Measurements from ENCODE around the gene DOK1. TPM values are rescaled to one million over a fixed set of nuclear protein-coding genes. Genes with fewer than 3 reads are reported as not detected.

Gene DOK1
- total RNA-seq, 1 donor: 89.8 TPM

DNA sequence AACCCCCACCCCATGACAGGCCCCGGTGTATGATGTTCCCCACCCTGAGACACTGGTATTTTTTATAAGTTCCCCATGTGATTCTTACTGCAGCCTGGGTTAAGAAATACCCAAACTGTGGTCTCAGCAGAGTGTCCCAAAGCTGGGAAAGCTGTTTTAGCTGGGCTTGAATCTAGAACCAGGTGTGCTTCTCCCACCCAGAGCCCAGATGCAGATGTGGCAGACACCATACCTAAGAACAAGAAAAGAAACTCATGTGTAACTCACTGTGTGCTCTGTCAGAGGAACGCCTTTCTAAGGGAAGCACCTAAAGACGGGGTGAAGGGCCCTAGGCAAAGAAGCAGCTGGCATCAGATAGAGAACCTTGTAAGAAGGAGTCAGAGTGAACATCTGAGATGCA lies 23.9 kb downstream of the DOK1 start:
- no peak for DNase-seq (ENCODE audit: insufficient read length, low spot score, missing footprints)
- no peaks in the 10 kb centered on the region for H3K79me2 ChIP-seq (ENCODE audit: insufficient read depth, low read length)
- no peaks in the 10 kb centered on the region for H3K36me3 ChIP-seq (ENCODE audit: insufficient read depth, low read length)
- H4K20me1 ChIP-seq (ENCODE audit: insufficient read depth, low read length): no peaks in the 10 kb centered on the region
- no peak for TF ChIP-seq CTCF (IDR thresholded peaks at IDR 0.05; ENCODE audit: extremely low read depth, low read depth, low read length)
- H3K27me3 ChIP-seq (ENCODE audit: insufficient read depth, low read length): no peaks in the 10 kb centered on the region
- peaks cover 55% of the 10 kb centered on the region for H3K4me1 ChIP-seq (ENCODE audit: insufficient read depth, low read length)
- H3K4me2 ChIP-seq (ENCODE audit: insufficient read depth, low read length): no peak overlapping the region
- no peak overlapping the region for H2AFZ ChIP-seq (ENCODE audit: low read length)
- no peaks in the 10 kb centered on the region for H3K9me3 ChIP-seq (ENCODE audit: low read depth, low read length)
- H3K4me3 ChIP-seq (ENCODE audit: insufficient read depth, low read length): no peak overlapping the region
- H3K27ac ChIP-seq (ENCODE audit: low read depth, low read length): no peak overlapping the region

DNA sequence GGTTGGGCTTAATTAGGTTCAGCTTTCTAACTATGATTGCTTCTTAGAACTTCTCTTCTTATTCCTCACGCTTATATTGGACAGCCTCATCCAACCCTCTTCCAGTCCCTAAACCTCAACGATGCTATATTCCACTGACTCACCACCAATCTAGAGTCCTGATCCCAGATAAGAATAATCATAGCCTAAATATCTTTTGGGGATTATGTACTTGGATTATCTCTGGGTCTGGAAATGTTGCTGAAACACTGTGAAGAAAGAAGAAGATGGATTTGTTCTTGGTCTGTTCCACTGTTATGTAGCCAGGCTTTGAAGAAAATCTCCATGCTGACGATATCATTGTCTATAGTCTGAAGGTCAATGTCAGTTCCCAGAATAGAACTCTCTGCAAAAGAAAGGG lies 26.9 kb downstream of the DOK1 start:
- Histone ChIP-seq H3K79me2 (ENCODE audit: insufficient read depth, low read length) (no peaks in the 10 kb centered on the region), H3K36me3 (ENCODE audit: insufficient read depth, low read length) (no peaks in the 10 kb centered on the region), H3K27ac (ENCODE audit: low read depth, low read length) (no peak overlapping the region), H3K4me1 (ENCODE audit: insufficient read depth, low read length) (peaks cover 50% of the 10 kb centered on the region), H3K9me3 (ENCODE audit: low read depth, low read length) (no peaks in the 10 kb centered on the region), H3K4me3 (ENCODE audit: insufficient read depth, low read length) (no peak overlapping the region), H3K4me2 (ENCODE audit: insufficient read depth, low read length) (no peak overlapping the region), H4K20me1 (ENCODE audit: insufficient read depth, low read length) (no peaks in the 10 kb centered on the region), H2AFZ (ENCODE audit: low read length) (no peak overlapping the region), H3K27me3 (ENCODE audit: insufficient read depth, low read length) (no peaks in the 10 kb centered on the region)
- no peak for TF ChIP-seq CTCF (IDR thresholded peaks at IDR 0.05; ENCODE audit: extremely low read depth, low read depth, low read length)
- DNase-seq (ENCODE audit: insufficient read length, low spot score, missing footprints): no peak

DNA sequence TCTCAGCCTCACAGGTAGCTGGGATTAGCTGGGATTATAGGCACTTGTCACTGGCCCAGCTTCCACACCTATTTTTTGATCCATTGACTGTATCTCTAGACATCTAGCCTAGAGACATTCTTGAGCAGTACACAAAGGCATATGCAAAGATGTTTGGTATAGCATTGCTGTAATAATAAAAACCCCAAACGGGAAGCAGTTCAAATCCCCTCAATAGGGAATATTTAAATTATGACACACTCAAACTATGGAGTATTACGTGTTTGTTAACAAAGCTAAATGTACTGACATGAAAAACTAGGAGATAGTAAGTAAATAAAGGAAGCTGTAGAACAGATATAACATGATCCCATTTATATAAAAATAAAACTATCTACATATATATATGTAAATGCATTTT lies 27.7 kb downstream of the DOK1 start:
- Histone ChIP-seq H3K4me3 (ENCODE audit: insufficient read depth, low read length) (no peak overlapping the region), H3K36me3 (ENCODE audit: insufficient read depth, low read length) (no peaks in the 10 kb centered on the region), H3K4me1 (ENCODE audit: insufficient read depth, low read length) (peaks cover 43% of the 10 kb centered on the region), H3K27ac (ENCODE audit: low read depth, low read length) (no peak overlapping the region), H3K79me2 (ENCODE audit: insufficient read depth, low read length) (no peaks in the 10 kb centered on the region), H4K20me1 (ENCODE audit: insufficient read depth, low read length) (no peaks in the 10 kb centered on the region), H3K4me2 (ENCODE audit: insufficient read depth, low read length) (no peak overlapping the region), H3K9me3 (ENCODE audit: low read depth, low read length) (no peaks in the 10 kb centered on the region), H2AFZ (ENCODE audit: low read length) (no peak overlapping the region), H3K27me3 (ENCODE audit: insufficient read depth, low read length) (no peaks in the 10 kb centered on the region)
- DNase-seq (ENCODE audit: insufficient read length, low spot score, missing footprints): no peak
- TF ChIP-seq CTCF (IDR thresholded peaks at IDR 0.05; ENCODE audit: extremely low read depth, low read depth, low read length): no peak

DNA sequence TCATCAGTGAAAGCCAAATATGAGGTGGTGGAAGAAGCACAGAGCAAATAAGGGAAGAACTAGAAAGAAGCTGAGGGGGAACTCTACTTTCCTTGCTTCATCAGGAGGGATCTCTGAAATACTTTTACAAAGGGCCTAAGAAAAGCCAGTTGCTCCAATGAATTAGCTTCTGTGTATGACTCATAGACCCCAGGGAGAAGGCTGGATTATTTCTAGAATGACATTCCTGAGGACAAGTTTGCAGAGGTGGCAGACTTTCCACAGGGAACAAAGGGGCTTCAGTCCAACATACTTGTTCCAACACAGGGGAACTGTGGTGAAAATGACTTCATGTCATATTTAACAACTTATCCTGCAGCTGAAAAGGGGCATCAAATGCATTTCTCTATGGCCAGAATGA lies 29.0 kb downstream of the DOK1 start:
- no peak overlapping the region for H3K4me3 ChIP-seq (ENCODE audit: insufficient read depth, low read length)
- peaks cover 34% of the 10 kb centered on the region for H3K4me1 ChIP-seq (ENCODE audit: insufficient read depth, low read length)
- no peak overlapping the region for H2AFZ ChIP-seq (ENCODE audit: low read length)
- TF ChIP-seq CTCF (IDR thresholded peaks at IDR 0.05; ENCODE audit: extremely low read depth, low read depth, low read length): no peak
- no peaks in the 10 kb centered on the region for H3K36me3 ChIP-seq (ENCODE audit: insufficient read depth, low read length)
- no peaks in the 10 kb centered on the region for H4K20me1 ChIP-seq (ENCODE audit: insufficient read depth, low read length)
- H3K79me2 ChIP-seq (ENCODE audit: insufficient read depth, low read length): no peaks in the 10 kb centered on the region
- no peaks in the 10 kb centered on the region for H3K9me3 ChIP-seq (ENCODE audit: low read depth, low read length)
- DNase-seq (ENCODE audit: insufficient read length, low spot score, missing footprints): peak; percentile 23
- H3K27ac ChIP-seq (ENCODE audit: low read depth, low read length): peak overlapping the region; percentile 73
- H3K4me2 ChIP-seq (ENCODE audit: insufficient read depth, low read length): peak overlapping the region; percentile 56
- H3K27me3 ChIP-seq (ENCODE audit: insufficient read depth, low read length): no peaks in the 10 kb centered on the region
